Upper lobe of right lung (tissue), 1 donor: ENCODE data around the gene PFKFB3. TPM values are rescaled to one million over a fixed set of nuclear protein-coding genes. Genes with fewer than 3 reads are reported as not detected.

Experiments
- ATAC-seq: fragments of 200-7000 bp; cut with Tn5 transposase; one replicate; pipeline ENCODE4 v1.9.1; 2020; ENCODE audit warnings: mild to moderate bottlenecking, moderate library complexity
- DNase-seq: peaks from one replicate; pipeline ENCODE4 v3.0.0-alpha.2; 2020
- H3K27ac ChIP-seq: fragments of 200-600 bp; one replicate; pipeline ENCODE4 v1.8.0; 2022
- H3K27me3 ChIP-seq: fragments of 200-600 bp; one replicate; pipeline ENCODE4 v1.8.0; 2022; ENCODE audit warnings: mild to moderate bottlenecking
- H3K36me3 ChIP-seq: fragments of 200-600 bp; one replicate; pipeline ENCODE4 v1.8.0; 2022
- H3K4me1 ChIP-seq: fragments of 200-600 bp; one replicate; pipeline ENCODE4 v1.8.0; 2022
- H3K4me3 ChIP-seq: fragments of 200-600 bp; one replicate; pipeline ENCODE4 v1.8.0; 2022; ENCODE audit warnings: mild to moderate bottlenecking
- H3K9me3 ChIP-seq: fragments of 200-600 bp; one replicate; pipeline ENCODE4 v1.8.0; 2022
- CTCF ChIP-seq: fragments of 200-600 bp; IDR thresholded peaks from one replicate; pipeline ENCODE4 v1.8.0; 2022; ENCODE audit warnings: antibody characterized with exemption
- intact Hi-C: fragments of 100-400 bp; cut with DNase I; formaldehyde crosslinking; loops from one replicate; pipeline ENCODE4 v1.11.0; 2022
- total RNA-seq: library from RNA; stranded (reverse); fragmentation: NEBNext Ultra II Directional; extraction: Animal tissue kit (Norgen Biotek cat#: 25700); gene quantifications from one replicate; pipeline ENCODE4 v1.2.1, GENCODE V29; 2021
- donor health status: DM: no; HTN: yes; CAD: no; lungs with severe emphysema.

Gene PFKFB3
- total RNA-seq, 1 donor from 2014 or later = 77.2 TPM

GRCh38 chr10:6228647-6229046 is 25.9 kb downstream of the PFKFB3 start:
- no peaks in the 10 kb centered on the region for H3K27me3 ChIP-seq
- DNase-seq (no peak), ATAC-seq (no peak)
- H3K9me3 ChIP-seq = no peaks in the 10 kb centered on the region
- no peak overlapping the region for H3K27ac ChIP-seq
- intact Hi-C loops = no loop called here
- TF ChIP-seq CTCF = no peak
- peaks cover 100% of the 10 kb centered on the region for H3K36me3 ChIP-seq
- H3K4me1 ChIP-seq = no peaks in the 10 kb centered on the region
- H3K4me3 ChIP-seq = no peak overlapping the region

- Histone ChIP-seq H3K27me3 (no peaks in the 10 kb centered on the region), H3K4me3 (no peak overlapping the region), H3K36me3 (peaks cover 100% of the 10 kb centered on the region), H3K27ac (no peak overlapping the region), H3K9me3 (no peaks in the 10 kb centered on the region), H3K4me1 (no peaks in the 10 kb centered on the region)
- DNase-seq (no peak), ATAC-seq (no peak)
- intact Hi-C loops = no loop called here
- TF ChIP-seq CTCF = no peak
Measured at GRCh38 chr10:6229290-6229689, 26.6 kb downstream of the PFKFB3 start.

- Histone ChIP-seq H3K27ac (no peak overlapping the region), H3K4me1 (no peaks in the 10 kb centered on the region), H3K9me3 (no peaks in the 10 kb centered on the region), H3K36me3 (peaks cover 100% of the 10 kb centered on the region), H3K4me3 (no peak overlapping the region), H3K27me3 (no peaks in the 10 kb centered on the region)
- no peak for ATAC-seq
- intact Hi-C loops = no loop called here
- TF ChIP-seq CTCF = no peak
- no peak for DNase-seq
Measured at GRCh38 chr10:6229746-6230145, 27.0 kb downstream of the PFKFB3 start.

GRCh38 chr10:6230315-6230714 is 27.6 kb downstream of the PFKFB3 start:
- no peak overlapping the region for H3K4me3 ChIP-seq
- intact Hi-C loops = no loop called here
- peaks cover 94% of the 10 kb centered on the region for H3K36me3 ChIP-seq
- H3K4me1 ChIP-seq = no peaks in the 10 kb centered on the region
- H3K27me3 ChIP-seq = no peaks in the 10 kb centered on the region
- ATAC-seq (no peak), DNase-seq (no peak)
- H3K9me3 ChIP-seq = no peaks in the 10 kb centered on the region
- H3K27ac ChIP-seq = no peak overlapping the region
- TF ChIP-seq CTCF = no peak

- no peaks in the 10 kb centered on the region for H3K4me1 ChIP-seq
- peaks cover 86% of the 10 kb centered on the region for H3K36me3 ChIP-seq
- no peak overlapping the region for H3K27ac ChIP-seq
- ATAC-seq (no peak), DNase-seq (no peak)
- no peak for TF ChIP-seq CTCF
- H3K9me3 ChIP-seq = no peaks in the 10 kb centered on the region
- intact Hi-C loops = no loop called here
- no peak overlapping the region for H3K4me3 ChIP-seq
- H3K27me3 ChIP-seq = no peaks in the 10 kb centered on the region
Measured at GRCh38 chr10:6231146-6231545, 28.4 kb downstream of the PFKFB3 start.

- Histone ChIP-seq H3K4me3 (no peak overlapping the region), H3K27ac (no peak overlapping the region), H3K4me1 (no peaks in the 10 kb centered on the region), H3K36me3 (peaks cover 80% of the 10 kb centered on the region), H3K9me3 (no peaks in the 10 kb centered on the region), H3K27me3 (no peaks in the 10 kb centered on the region)
- TF ChIP-seq CTCF = no peak
- ATAC-seq = no peak
- intact Hi-C loops = no loop called here
- DNase-seq = no peak
Measured at GRCh38 chr10:6231730-6232129, 29.0 kb downstream of the PFKFB3 start.
